Neural cell (in vitro differentiated cells): ENCODE data around the gene SMG6.

Source experiments
- RAD21 ChIP-seq: fragments of 450-650 bp; conservative IDR thresholded peaks from 2 replicates; pipeline ENCODE4 v1.6.1; 2014; ENCODE audit warnings: antibody characterized with exemption, mild to moderate bottlenecking, moderate library complexity
- TAF1 ChIP-seq: IDR thresholded peaks from 2 replicates; pipeline ENCODE4 v1.6.1; 2012; ENCODE audit warnings: low read depth

DNA sequence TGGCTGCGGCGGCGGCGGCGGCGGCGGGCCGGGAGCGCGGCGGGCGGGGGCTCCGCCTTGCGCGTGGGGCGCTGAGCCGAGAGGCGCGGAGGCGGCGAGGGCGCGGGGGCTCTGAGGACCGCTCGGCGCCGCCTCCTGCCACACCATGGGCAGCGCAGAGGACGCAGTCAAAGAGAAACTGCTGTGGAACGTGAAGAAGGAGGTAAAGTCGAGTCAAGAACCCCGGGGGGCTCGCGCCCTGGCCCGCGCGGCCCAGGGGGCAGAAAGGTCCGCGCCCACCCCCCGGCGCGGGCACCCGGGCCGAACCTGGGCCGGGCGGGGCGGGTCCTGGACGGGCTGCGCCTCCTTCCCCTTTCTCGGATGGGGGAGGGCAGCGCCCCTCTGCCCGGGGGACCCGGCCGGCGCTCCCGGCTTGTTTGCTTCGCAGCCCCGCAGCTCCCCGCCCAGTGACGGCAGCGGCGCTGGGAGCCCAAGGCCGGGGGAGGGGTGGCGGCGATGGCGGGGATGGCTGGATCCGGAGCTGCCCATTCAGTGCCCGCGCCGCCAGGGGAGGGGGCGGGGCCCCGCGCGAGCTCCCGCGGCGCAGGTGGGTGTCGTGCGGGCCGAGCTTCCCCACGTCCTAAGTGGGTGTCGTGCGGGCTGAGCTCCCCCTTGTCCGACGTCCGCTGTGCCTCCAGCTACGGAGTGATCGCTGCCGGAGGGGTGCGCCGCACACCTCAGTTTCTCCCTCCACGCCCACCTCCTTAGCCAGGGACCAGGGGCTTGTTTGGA, 34.1 kb upstream of the SMG6 start:
- TF ChIP-seq TAF1 (no peak), RAD21 (no peak)
